ENCODE data around the gene CLPTM1L.
"Not testable (repeated sequence)": the region's sequence is repeated elsewhere in the genome, so short reads cannot be mapped to it uniquely, and the experiment has no call there.

DNA sequence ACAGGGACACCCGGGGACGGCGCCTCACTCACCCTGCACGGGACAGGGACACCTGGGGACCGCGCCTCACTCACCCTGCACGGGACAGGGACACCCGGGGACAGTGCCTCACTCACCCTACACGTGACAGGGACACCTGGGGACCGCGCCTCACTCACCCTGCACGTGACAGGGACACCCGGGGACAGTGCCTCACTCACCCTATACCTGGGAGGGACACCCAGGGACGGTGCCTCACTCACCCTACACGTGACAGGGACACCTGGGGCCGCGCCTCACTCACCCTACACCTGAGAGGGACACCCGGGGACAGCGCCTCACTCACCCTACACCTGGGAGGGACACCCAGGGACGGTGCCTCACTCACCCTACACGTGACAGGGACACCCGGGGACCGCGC, 53.9 kb downstream of the CLPTM1L start:
- TF ChIP-seq, protein P1, sequence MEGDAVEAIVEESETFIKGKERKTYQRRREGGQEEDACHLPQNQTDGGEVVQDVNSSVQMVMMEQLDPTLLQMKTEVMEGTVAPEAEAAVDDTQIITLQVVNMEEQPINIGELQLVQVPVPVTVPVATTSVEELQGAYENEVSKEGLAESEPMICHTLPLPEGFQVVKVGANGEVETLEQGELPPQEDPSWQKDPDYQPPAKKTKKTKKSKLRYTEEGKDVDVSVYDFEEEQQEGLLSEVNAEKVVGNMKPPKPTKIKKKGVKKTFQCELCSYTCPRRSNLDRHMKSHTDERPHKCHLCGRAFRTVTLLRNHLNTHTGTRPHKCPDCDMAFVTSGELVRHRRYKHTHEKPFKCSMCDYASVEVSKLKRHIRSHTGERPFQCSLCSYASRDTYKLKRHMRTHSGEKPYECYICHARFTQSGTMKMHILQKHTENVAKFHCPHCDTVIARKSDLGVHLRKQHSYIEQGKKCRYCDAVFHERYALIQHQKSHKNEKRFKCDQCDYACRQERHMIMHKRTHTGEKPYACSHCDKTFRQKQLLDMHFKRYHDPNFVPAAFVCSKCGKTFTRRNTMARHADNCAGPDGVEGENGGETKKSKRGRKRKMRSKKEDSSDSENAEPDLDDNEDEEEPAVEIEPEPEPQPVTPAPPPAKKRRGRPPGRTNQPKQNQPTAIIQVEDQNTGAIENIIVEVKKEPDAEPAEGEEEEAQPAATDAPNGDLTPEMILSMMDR (IDR thresholded peaks at IDR 0.05): not testable (repeated sequence)
- not testable (repeated sequence) for TF ChIP-seq POLR2A (IDR thresholded peaks at IDR 0.05; ENCODE audit: low read depth); POLR2AphosphoS5 (IDR thresholded peaks at IDR 0.05)
